ENCODE measurements around the gene GRB10. TPM values are rescaled to one million over a fixed set of nuclear protein-coding genes. Genes with fewer than 3 reads are reported as not detected.

GRB10 gene
- total and polyA plus RNA-seq, 9 donors: 10.0 to 93.3 (median 27.8) TPM

DNA sequence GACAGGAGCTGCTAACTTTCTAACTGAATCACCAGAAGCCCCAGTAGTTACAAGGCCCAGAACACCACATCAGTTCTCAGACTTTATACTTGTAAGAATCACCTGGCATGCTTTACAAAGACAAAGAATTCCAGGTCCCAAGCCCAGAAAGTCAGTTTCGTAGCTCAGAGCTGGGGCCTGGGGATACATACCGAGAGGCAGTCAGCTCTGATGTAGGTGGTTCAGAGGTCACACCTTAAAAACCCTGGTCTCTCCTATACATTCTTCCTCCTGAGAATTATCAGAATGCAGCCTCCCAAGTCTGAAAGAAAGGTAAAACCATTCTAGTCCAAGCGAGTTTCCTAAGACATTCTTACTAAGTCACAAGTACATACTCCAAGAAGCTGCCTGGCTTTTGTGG, 2.3 kb downstream of the GRB10 start:
- DNase-seq: no peak
- H3K27ac ChIP-seq: no peak overlapping the region
- intact Hi-C loops (cut with DNase I): no loop called here
- no peaks in the 10 kb centered on the region for H3K9me3 ChIP-seq
- no peaks in the 10 kb centered on the region for H3K4me1 ChIP-seq (ENCODE audit: insufficient read depth)
- H3K27me3 ChIP-seq: no peaks in the 10 kb centered on the region
- H3K36me3 ChIP-seq: no peaks in the 10 kb centered on the region
- no peak overlapping the region for H3K4me3 ChIP-seq
- WGBS, 3 donors: 85 to 98% (median 96%) methylated on average over 3 of the region's 3 CpGs
- TF ChIP-seq, protein P1, sequence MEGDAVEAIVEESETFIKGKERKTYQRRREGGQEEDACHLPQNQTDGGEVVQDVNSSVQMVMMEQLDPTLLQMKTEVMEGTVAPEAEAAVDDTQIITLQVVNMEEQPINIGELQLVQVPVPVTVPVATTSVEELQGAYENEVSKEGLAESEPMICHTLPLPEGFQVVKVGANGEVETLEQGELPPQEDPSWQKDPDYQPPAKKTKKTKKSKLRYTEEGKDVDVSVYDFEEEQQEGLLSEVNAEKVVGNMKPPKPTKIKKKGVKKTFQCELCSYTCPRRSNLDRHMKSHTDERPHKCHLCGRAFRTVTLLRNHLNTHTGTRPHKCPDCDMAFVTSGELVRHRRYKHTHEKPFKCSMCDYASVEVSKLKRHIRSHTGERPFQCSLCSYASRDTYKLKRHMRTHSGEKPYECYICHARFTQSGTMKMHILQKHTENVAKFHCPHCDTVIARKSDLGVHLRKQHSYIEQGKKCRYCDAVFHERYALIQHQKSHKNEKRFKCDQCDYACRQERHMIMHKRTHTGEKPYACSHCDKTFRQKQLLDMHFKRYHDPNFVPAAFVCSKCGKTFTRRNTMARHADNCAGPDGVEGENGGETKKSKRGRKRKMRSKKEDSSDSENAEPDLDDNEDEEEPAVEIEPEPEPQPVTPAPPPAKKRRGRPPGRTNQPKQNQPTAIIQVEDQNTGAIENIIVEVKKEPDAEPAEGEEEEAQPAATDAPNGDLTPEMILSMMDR (IDR thresholded peaks at IDR 0.05): no peak
- TF ChIP-seq EP300 (IDR thresholded peaks at IDR 0.05): no peak
- no peak for TF ChIP-seq POLR2A (IDR thresholded peaks at IDR 0.05)

DNA sequence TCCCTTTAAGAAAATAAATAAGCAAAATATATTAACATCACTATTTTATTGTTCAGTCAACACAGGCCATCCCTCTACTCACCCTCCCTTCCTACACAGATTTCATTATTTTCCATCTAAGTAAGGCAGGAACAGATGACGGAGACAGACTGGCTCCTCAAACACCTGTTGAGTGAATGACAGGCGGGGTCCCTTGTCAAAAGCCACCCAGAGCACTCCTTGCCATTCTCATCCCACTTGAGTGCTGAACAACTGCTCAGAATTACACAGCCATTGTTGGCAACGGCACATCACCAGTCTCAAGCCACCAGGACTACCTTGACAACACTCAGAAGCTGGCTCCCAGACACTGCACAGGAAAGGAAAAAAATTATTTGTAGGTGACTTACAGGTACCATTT, 3.3 kb downstream of the GRB10 start:
- intact Hi-C loops (cut with DNase I): no loop called here
- H3K27me3 ChIP-seq: no peaks in the 10 kb centered on the region
- 96 to 97% (median 96%) methylated on average over 3 of the region's 3 CpGs for WGBS, 3 donors
- no peaks in the 10 kb centered on the region for H3K36me3 ChIP-seq
- H3K4me3 ChIP-seq: no peak overlapping the region
- no peaks in the 10 kb centered on the region for H3K9me3 ChIP-seq
- peaks cover 2% of the 10 kb centered on the region for H3K4me1 ChIP-seq (ENCODE audit: insufficient read depth)
- TF ChIP-seq POLR2A (IDR thresholded peaks at IDR 0.05) (no peak), EP300 (IDR thresholded peaks at IDR 0.05) (no peak)
- TF ChIP-seq, protein P1 (IDR thresholded peaks at IDR 0.05): no peak
- no peak for DNase-seq
- H3K27ac ChIP-seq: no peak overlapping the region

DNA sequence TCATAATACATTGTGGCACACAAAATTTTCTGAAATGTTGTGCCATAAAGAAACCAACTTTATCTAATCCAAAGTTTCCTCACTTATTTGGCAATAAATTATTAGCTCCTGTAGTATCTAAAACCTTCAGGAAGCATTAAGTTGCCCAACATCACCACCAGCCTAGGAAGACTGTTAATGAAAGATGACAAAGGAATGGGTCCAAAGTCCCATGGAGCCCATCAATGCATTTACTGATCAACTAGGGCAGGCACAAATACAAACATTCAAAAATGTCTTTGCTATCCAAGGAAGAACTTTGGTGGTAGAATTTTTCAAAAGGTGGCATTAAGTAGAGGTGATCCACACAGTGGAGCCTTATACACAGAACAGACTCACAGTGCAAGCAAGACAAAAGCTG, 4.5 kb downstream of the GRB10 start:
- H3K36me3 ChIP-seq: no peaks in the 10 kb centered on the region
- no peaks in the 10 kb centered on the region for H3K27me3 ChIP-seq
- H3K27ac ChIP-seq: no peak overlapping the region
- intact Hi-C loops (cut with DNase I): no loop called here
- no peaks in the 10 kb centered on the region for H3K9me3 ChIP-seq
- H3K4me1 ChIP-seq (ENCODE audit: insufficient read depth): peaks cover 2% of the 10 kb centered on the region
- TF ChIP-seq, protein P1 (IDR thresholded peaks at IDR 0.05): no peak
- TF ChIP-seq POLR2A (IDR thresholded peaks at IDR 0.05) (no peak), EP300 (IDR thresholded peaks at IDR 0.05) (no peak)
- no peak for DNase-seq
- no peak overlapping the region for H3K4me3 ChIP-seq

DNA sequence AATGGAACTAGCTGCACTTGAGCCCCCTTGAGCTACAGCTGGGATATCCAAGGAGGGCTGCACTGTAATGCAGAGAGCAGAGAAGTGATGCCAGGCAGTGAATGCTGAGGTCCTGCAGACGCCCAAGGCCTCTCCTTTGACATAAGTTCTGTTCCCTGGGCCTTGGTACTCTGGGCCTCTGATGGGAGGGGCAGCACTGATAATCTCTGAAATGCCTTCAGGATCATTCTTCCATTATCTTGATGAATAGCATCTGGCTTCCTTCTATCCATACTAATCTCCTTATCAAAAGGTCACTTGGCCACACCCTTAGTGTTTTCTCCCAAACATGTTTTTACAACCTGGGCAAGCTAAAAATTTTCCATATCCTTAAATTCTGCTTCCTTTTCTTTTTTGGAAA, 6.9 kb downstream of the GRB10 start:
- H3K4me3 ChIP-seq: no peak overlapping the region
- H3K4me1 ChIP-seq (ENCODE audit: insufficient read depth): peaks cover 2% of the 10 kb centered on the region
- no peak for DNase-seq
- intact Hi-C loops (cut with DNase I): no loop called here
- H3K27me3 ChIP-seq: no peaks in the 10 kb centered on the region
- H3K27ac ChIP-seq: no peak overlapping the region
- TF ChIP-seq EP300 (IDR thresholded peaks at IDR 0.05) (no peak), POLR2A (IDR thresholded peaks at IDR 0.05) (no peak)
- TF ChIP-seq, protein P1 (IDR thresholded peaks at IDR 0.05): no peak
- 53 to 82% (median 79%) methylated on average over 1 of the region's 1 CpG for WGBS, 3 donors
- H3K36me3 ChIP-seq: no peaks in the 10 kb centered on the region
- H3K9me3 ChIP-seq: no peaks in the 10 kb centered on the region

DNA sequence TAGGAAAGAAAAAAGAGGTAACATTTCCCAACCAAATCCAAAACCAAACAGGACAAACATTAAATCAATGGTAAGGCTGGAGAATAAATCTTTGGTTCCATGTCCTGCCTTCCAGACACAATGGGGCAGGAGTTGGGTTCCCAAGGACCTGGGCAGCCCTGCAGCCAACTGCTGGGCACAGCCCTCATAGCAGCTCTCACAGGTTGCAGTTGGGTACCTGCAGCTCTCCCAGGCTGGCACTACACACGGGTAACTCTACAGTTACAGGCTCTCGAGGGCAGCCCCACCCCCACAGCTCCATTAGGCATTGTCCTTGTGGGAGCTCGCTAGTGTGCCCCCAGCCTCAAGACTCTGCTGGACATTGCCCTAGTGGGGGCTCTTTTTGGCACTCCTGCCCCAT, 7.5 kb downstream of the GRB10 start:
- Histone ChIP-seq H3K27ac (no peak overlapping the region), H3K9me3 (no peaks in the 10 kb centered on the region), H3K4me3 (no peak overlapping the region), H3K27me3 (no peaks in the 10 kb centered on the region), H3K4me1 (ENCODE audit: insufficient read depth) (peaks cover 2% of the 10 kb centered on the region), H3K36me3 (no peaks in the 10 kb centered on the region)
- no peak for TF ChIP-seq POLR2A (IDR thresholded peaks at IDR 0.05)
- DNase-seq: no peak
- WGBS, 3 donors: 81 to 92% (median 89%) methylated on average over 3 of the region's 3 CpGs
- intact Hi-C loops (cut with DNase I): no loop called here

Measured in ovary (tissue), 9 donors.